Nephron progenitor cell (in vitro differentiated cells): ENCODE data around the gene MMP27.

Experiments
- DNase-seq: peaks from one replicate; pipeline ENCODE4 v3.0.0; 2021
- H3K27ac Mint-ChIP-seq: 2 replicates; pipeline ENCODE4 v1.8.0; 2021; ENCODE audit warnings: mild to moderate bottlenecking, moderate library complexity, mixed read lengths
- H3K27me3 Mint-ChIP-seq: 2 replicates; pipeline ENCODE4 v1.8.0; 2021; ENCODE audit warnings: mild to moderate bottlenecking, low read depth, mixed read lengths; ENCODE audit not compliant: poor library complexity
- H3K36me3 Mint-ChIP-seq: 2 replicates; pipeline ENCODE4 v1.8.0; 2021; ENCODE audit warnings: low read depth, mixed read lengths
- H3K4me1 Mint-ChIP-seq: 2 replicates; pipeline ENCODE4 v1.8.0; 2021; ENCODE audit warnings: mixed read lengths
- H3K4me3 Mint-ChIP-seq: 2 replicates; pipeline ENCODE4 v1.8.0; 2021; ENCODE audit warnings: mild to moderate bottlenecking, moderate library complexity, mixed read lengths
- H3K9me3 Mint-ChIP-seq: 2 replicates; pipeline ENCODE4 v1.8.0; 2021; ENCODE audit warnings: mild to moderate bottlenecking, moderate library complexity, mixed read lengths
- TF ChIP-seq, protein P1 (sequence below): fragments of 200-600 bp; sonication (generic); IDR thresholded peaks from 2 replicates; pipeline ENCODE4 v1.5.0; 2021; ENCODE audit warnings: antibody characterized with exemption

MMP27 gene

DNA sequence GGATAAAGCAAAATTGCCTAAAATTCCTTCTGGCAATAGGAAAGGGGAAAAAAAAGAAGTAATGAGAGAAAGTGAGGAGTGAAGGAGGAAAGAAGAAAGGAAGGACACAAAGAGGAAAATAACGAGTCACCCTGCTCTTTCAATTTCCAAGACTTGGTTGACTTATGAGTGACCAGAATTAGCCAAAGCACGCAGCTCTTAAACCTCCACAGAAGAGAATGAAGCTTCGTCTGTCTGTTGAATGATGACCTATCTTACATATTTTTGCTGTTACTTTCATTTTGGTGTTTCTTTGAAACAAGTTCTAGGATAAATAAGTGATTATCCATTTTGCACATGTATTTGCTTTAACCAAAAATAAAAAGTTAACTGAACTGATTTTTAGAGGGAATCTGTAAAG is 728 bp downstream of the MMP27 start:
- no peaks in the 10 kb centered on the region for H3K4me1 Mint-ChIP-seq
- H3K27me3 Mint-ChIP-seq = peaks cover 3% of the 10 kb centered on the region
- TF ChIP-seq, protein P1, sequence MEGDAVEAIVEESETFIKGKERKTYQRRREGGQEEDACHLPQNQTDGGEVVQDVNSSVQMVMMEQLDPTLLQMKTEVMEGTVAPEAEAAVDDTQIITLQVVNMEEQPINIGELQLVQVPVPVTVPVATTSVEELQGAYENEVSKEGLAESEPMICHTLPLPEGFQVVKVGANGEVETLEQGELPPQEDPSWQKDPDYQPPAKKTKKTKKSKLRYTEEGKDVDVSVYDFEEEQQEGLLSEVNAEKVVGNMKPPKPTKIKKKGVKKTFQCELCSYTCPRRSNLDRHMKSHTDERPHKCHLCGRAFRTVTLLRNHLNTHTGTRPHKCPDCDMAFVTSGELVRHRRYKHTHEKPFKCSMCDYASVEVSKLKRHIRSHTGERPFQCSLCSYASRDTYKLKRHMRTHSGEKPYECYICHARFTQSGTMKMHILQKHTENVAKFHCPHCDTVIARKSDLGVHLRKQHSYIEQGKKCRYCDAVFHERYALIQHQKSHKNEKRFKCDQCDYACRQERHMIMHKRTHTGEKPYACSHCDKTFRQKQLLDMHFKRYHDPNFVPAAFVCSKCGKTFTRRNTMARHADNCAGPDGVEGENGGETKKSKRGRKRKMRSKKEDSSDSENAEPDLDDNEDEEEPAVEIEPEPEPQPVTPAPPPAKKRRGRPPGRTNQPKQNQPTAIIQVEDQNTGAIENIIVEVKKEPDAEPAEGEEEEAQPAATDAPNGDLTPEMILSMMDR = no peak
- H3K27ac Mint-ChIP-seq = no peak overlapping the region
- H3K36me3 Mint-ChIP-seq = no peaks in the 10 kb centered on the region
- H3K9me3 Mint-ChIP-seq = no peaks in the 10 kb centered on the region
- H3K4me3 Mint-ChIP-seq = no peak overlapping the region
- DNase-seq = no peak

DNA sequence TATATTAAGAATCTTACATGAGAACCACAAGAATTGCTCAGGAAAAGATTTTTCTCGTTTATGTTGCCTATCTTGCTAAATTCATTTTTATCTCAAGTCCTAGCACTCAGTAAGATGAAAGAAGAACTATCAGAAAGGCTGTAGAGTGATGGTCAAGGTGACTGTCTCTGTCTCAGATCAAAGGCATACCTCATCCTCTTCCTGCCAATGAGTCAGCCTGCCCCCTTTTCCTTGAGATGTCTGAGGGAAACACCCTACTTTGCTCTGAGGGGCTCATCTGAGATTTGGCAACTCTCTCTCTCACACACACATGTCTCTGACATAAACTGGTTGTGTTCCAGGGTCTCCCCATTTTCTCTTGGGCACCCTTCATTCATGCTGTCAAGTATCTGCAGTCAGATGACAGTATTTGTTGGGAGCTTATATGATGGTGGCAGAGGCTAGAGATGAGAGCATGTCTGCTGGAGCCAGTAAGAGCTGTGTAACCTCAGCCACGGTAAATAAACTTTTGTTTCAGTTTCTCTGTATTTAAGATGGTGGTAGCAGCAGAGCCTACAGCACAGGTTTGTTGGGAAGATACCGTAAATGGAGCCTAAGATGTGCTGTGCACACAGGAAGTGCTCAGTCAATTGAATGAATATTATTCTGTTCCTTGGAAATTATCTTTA is 1.6 kb downstream of the MMP27 start:
- H3K36me3 Mint-ChIP-seq = no peaks in the 10 kb centered on the region
- H3K9me3 Mint-ChIP-seq = no peaks in the 10 kb centered on the region
- no peaks in the 10 kb centered on the region for H3K4me1 Mint-ChIP-seq
- no peaks in the 10 kb centered on the region for H3K27me3 Mint-ChIP-seq
- DNase-seq = no peak
- no peak overlapping the region for H3K27ac Mint-ChIP-seq
- TF ChIP-seq, protein P1 = no peak
- no peak overlapping the region for H3K4me3 Mint-ChIP-seq

DNA sequence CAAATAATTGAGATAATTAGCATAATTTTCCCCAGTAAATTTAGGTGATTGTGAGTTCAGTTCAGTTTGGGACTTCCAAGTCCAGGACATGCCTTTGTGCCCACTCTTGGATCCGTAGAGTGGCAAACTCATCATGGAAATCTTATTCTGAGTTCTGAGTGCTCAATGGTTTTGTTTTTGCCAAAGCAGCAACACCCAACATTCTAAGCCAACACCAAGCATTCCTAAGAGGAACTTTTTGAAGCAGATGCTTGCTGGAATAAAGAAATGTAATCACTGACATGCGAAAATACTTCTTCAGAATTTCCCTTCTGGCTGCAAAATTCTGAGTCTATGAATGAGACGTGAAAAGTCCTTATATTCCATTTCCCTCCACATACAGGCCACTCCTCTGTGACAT is 10.4 kb downstream of the MMP27 start:
- TF ChIP-seq, protein P1 = no peak
- no peak for DNase-seq
- H3K9me3 Mint-ChIP-seq = no peaks in the 10 kb centered on the region

DNA sequence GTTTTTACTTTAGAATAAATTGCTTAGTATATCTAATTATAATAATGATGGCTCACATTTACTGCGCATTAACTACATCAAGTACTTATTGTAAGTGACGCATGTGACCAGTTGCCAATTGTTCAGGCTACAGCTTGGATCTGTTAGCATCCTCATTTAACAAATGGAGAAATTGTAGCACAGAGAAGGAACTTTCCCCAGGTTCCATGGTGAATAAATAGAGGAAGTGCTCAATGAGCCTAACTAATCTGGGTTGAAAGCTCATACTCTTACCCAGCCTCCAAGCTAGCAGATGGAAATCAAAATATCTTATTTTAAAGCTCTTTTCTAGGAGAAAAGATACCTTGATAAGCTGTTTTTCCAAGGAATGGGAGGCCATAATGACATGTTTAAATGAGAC is 19.8 kb downstream of the MMP27 start:
- no peaks in the 10 kb centered on the region for H3K27me3 Mint-ChIP-seq
- peaks cover 1% of the 10 kb centered on the region for H3K4me1 Mint-ChIP-seq
- no peak for DNase-seq
- H3K27ac Mint-ChIP-seq = no peak overlapping the region
- no peaks in the 10 kb centered on the region for H3K36me3 Mint-ChIP-seq
- no peak overlapping the region for H3K4me3 Mint-ChIP-seq
- peaks cover 4% of the 10 kb centered on the region for H3K9me3 Mint-ChIP-seq
- TF ChIP-seq, protein P1 = no peak

More for the DNA sequence above, 10.4 kb downstream of the MMP27 start:
- H3K4me1 Mint-ChIP-seq = peaks cover 8% of the 10 kb centered on the region
- no peaks in the 10 kb centered on the region for H3K27me3 Mint-ChIP-seq
- H3K27ac Mint-ChIP-seq = no peak overlapping the region
- no peak overlapping the region for H3K4me3 Mint-ChIP-seq
- no peaks in the 10 kb centered on the region for H3K36me3 Mint-ChIP-seq

DNA sequence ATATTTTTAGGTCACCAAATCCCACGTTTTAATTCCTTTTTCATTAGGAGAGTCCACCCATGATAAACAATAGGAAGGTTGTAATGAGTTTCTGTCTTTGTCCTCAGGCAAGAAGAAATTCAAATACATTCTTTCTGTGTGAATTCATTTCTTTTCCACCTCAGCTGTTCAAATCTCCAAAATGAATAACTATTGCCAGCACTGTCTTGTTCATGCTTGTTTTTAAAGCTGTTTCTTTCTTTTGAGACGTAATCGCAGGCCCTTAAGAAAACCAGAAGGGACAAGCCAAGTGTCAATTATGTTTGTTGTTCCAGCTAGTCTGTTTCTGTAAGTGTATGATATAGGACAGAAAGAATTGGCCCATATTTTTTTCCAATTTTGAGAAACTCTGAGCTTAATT is 20.2 kb downstream of the MMP27 start:
- Mint-ChIP-seq H3K4me1 (no peaks in the 10 kb centered on the region), H3K27me3 (no peaks in the 10 kb centered on the region), H3K27ac (no peak overlapping the region), H3K9me3 (peaks cover 4% of the 10 kb centered on the region), H3K4me3 (no peak overlapping the region), H3K36me3 (no peaks in the 10 kb centered on the region)
- DNase-seq = no peak
- TF ChIP-seq, protein P1 = no peak

DNA sequence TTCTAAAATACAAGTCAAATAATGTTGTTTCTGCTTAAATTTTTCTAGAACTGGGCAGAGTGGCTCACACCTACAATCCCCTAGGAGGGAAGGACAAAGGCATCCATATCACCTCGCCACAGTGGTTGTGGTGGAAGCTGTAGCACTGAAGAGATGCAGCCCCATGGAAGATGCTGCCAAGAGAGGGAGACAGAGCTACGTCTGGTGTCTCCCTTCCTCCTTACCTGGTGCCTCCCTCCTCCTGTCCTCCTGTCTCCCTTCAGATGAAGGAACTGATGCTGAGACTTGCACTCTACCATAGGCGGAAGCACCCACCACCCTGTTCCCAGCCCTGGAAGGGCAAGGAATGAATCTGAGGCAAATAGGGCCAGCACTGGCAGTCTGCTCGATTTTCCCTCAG is 22.3 kb downstream of the MMP27 start:
- no peak overlapping the region for H3K27ac Mint-ChIP-seq
- H3K4me3 Mint-ChIP-seq = no peak overlapping the region
- no peaks in the 10 kb centered on the region for H3K27me3 Mint-ChIP-seq
- H3K9me3 Mint-ChIP-seq = peaks cover 4% of the 10 kb centered on the region
- H3K4me1 Mint-ChIP-seq = no peaks in the 10 kb centered on the region
- no peaks in the 10 kb centered on the region for H3K36me3 Mint-ChIP-seq
- TF ChIP-seq, protein P1 = no peak
- no peak for DNase-seq
